Psoas muscle (tissue), 8 donors: Measurements from ENCODE around the gene PDHX. TPM values are rescaled to one million over a fixed set of nuclear protein-coding genes. Genes with fewer than 3 reads are reported as not detected.
"Not testable (repeated sequence)": the region's sequence is repeated elsewhere in the genome, so short reads cannot be mapped to it uniquely, and the experiment has no call there.

Source experiments
- ATAC-seq, 4 donors: fragments of 200-7000 bp; cut with Tn5 transposase; one replicate each; pipeline ENCODE4 v1.9.1; 2020; ENCODE audit warnings: moderate library complexity in 3 of 4, mild to moderate bottlenecking in 2 of 4
- DNase-seq, 2 donors: peaks; one replicate each; pipeline ENCODE4 v3.0.0-alpha.2; 2020
- H3K27ac ChIP-seq: fragments of 200-600 bp; one replicate; pipeline ENCODE4 v1.8.0; 2022
- H3K27me3 ChIP-seq, 3 donors: fragments of 200-600 bp in 1 of 3; one replicate each; pipeline versions ENCODE4 v1.6.1 to v1.8.0; 2013 to 2022; ENCODE audit warnings: low read length in 2 of 3, mild to moderate bottlenecking in 2 of 3, moderate library complexity in 1 of 3; ENCODE audit not compliant: insufficient read depth in 3 of 3
- H3K36me3 ChIP-seq, 2 donors: fragments of 200-600 bp in 1 of 2; one replicate each; pipeline versions ENCODE4 v1.6.1 to v1.8.0; 2013 to 2022; ENCODE audit warnings: low read depth in 1 of 2, mild to moderate bottlenecking in 1 of 2, moderate library complexity in 1 of 2; ENCODE audit not compliant: insufficient read depth in 1 of 2
- H3K4me1 ChIP-seq: fragments of 200-600 bp; one replicate; pipeline ENCODE4 v1.8.0; 2022
- H3K4me3 ChIP-seq: fragments of 200-600 bp; one replicate; pipeline ENCODE4 v1.8.0; 2022; ENCODE audit warnings: mild to moderate bottlenecking
- H3K9me3 ChIP-seq: fragments of 200-600 bp; one replicate; pipeline ENCODE4 v1.8.0; 2022
- CTCF ChIP-seq: fragments of 200-600 bp; IDR thresholded peaks from one replicate; pipeline ENCODE4 v1.8.0; 2022; ENCODE audit warnings: antibody characterized with exemption
- WGBS, 3 donors: extraction: QIAGEN DNeasy Blood & Tissue Kit; methylation state at CpG; one replicate each; pipeline versions ENCODE4 v1.1.6 to v1.1.7; 2013; 5-methylcytosine and 5-hydroxymethylcytosine counted together
- intact Hi-C, 2 donors: fragments of 100-400 bp; cut with DNase I; formaldehyde crosslinking; loops; one replicate each; pipeline versions ENCODE4 v1.11.0 to v1.14.2; 2022
- polyA plus RNA-seq, 3 donors: library from polyadenylated mRNA; stranded (reverse); fragments of 200-250 nt; gene quantifications; one replicate each; pipeline ENCODE4 v1.2.3, GENCODE V29; 2013
- total RNA-seq, 4 donors: library from RNA; stranded (reverse); fragmentation: NEBNext Ultra II Directional in 2 of 4; extraction: Animal tissue kit (Norgen Biotek cat#: 25700) in 2 of 4; gene quantifications; one replicate each; pipeline versions ENCODE4 v1.2.1 to v1.2.4, GENCODE V29; 2021 to 2023
- donor health status: healthy with polysubstance abuse.
- donor health status: DM: no; HTN: no; CAD: no; lungs with moderate emphysema.
- donor health status: Bipolar disorder and iron deficiency.
- donor health status: healthy.
- donor health status: DM: yes; HTN: yes; CAD: no.
- donor health status: DM: no; HTN: no; CAD: no.
- donor health status: DM: no; HTN: no; CAD: no.
- donor health status: DM: yes; HTN: yes; CAD: no.

The PDHX gene
- total and polyA plus RNA-seq, 7 donors: 64.6 to 189 (median 101) TPM

GRCh38 chr11:34890812-34891211, 25.6 kb upstream of the PDHX start:
- no peak for DNase-seq
- WGBS, 3 donors: 84 to 86% (median 84%) methylated on average over 1 of the region's 1 CpG
- no peaks in the 10 kb centered on the region for H3K9me3 ChIP-seq
- H3K4me1 ChIP-seq: peaks cover 4% of the 10 kb centered on the region
- H3K4me3 ChIP-seq: no peak overlapping the region
- peaks cover 2 to 29% of the 10 kb centered on the region in 2 donors for H3K36me3 ChIP-seq
- no peak overlapping the region for H3K27ac ChIP-seq
- no peaks in the 10 kb centered on the region for H3K27me3 ChIP-seq
- peak in 3 of 4 donors; percentile 54 to 78 (median 55) for ATAC-seq
- intact Hi-C loops: loop anchor here (2.0 to 5.0 kb wide), 2 partner anchors 304 kb away; no protein-coding TSS in a partner anchor
- peak; percentile 62 for TF ChIP-seq CTCF

GRCh38 chr11:34891611-34892010, 24.8 kb upstream of the PDHX start:
- intact Hi-C loops: loop anchor here (2.0 to 5.0 kb wide), 2 partner anchors 304 to 305 kb away; no protein-coding TSS in a partner anchor
- ATAC-seq (no peak), DNase-seq (no peak)
- Histone ChIP-seq H3K4me1 (peaks cover 4% of the 10 kb centered on the region), H3K27me3 (no peaks in the 10 kb centered on the region), H3K27ac (no peak overlapping the region), H3K9me3 (no peaks in the 10 kb centered on the region), H3K4me3 (no peak overlapping the region), H3K36me3 (peaks cover 1 to 22% of the 10 kb centered on the region in 2 donors)
- WGBS, 3 donors: 66 to 89% (median 77%) methylated on average over 3 of the region's 3 CpGs
- no peak for TF ChIP-seq CTCF

GRCh38 chr11:34893416-34893815, 23.0 kb upstream of the PDHX start:
- Histone ChIP-seq H3K36me3 (peaks cover 0 to 6% of the 10 kb centered on the region in 2 donors), H3K9me3 (no peaks in the 10 kb centered on the region), H3K4me1 (peaks cover 4% of the 10 kb centered on the region), H3K27ac (no peak overlapping the region), H3K27me3 (no peaks in the 10 kb centered on the region), H3K4me3 (no peak overlapping the region)
- intact Hi-C loops: loop anchor here in 1 of 2 donors (5.0 kb wide), 1 partner anchor 306 kb away; no protein-coding TSS in a partner anchor
- ATAC-seq: no peak
- no peak for DNase-seq
- no peak for TF ChIP-seq CTCF
- WGBS, 3 donors: 94 to 95% (median 94%) methylated on average over 1 of the region's 1 CpG

- H3K4me1 ChIP-seq, intact Hi-C loops, H3K4me3 ChIP-seq, H3K36me3 ChIP-seq, ATAC-seq, H3K27me3 ChIP-seq, DNase-seq, H3K27ac ChIP-seq: not testable (repeated sequence)
- 89 to 97% (median 93%) methylated on average over 3 of the region's 3 CpGs for WGBS, 3 donors
- peaks cover 14% of the 10 kb centered on the region for H3K9me3 ChIP-seq
Measured at GRCh38 chr11:34896191-34896590, 20.2 kb upstream of the PDHX start.

- Histone ChIP-seq H3K9me3 (peaks cover 14% of the 10 kb centered on the region), H3K27ac (no peak overlapping the region), H3K36me3 (no peaks in the 10 kb centered on the region), H3K27me3 (no peaks in the 10 kb centered on the region), H3K4me3 (no peak overlapping the region), H3K4me1 (no peaks in the 10 kb centered on the region)
- WGBS, 3 donors: 91 to 96% (median 94%) methylated on average over 3 of the region's 3 CpGs
- intact Hi-C loops: no loop called here
- no peak for DNase-seq
- no peak for TF ChIP-seq CTCF
- ATAC-seq: no peak
Measured at GRCh38 chr11:34897171-34897870, 19.1 kb upstream of the PDHX start.
